HG02840 (cell line): ENCODE results near the gene ACTG1.

ENCODE experiments used
- ATAC-seq: cut with Tn5 transposase; IDR thresholded peaks from one replicate; pipeline ENCODE4 v1.9.1; 2021; ENCODE audit warnings: mild to moderate bottlenecking, moderate library complexity, moderate number of reproducible peaks; ENCODE audit not compliant: unreplicated experiment, low FRiP score

The ACTG1 gene

DNA sequence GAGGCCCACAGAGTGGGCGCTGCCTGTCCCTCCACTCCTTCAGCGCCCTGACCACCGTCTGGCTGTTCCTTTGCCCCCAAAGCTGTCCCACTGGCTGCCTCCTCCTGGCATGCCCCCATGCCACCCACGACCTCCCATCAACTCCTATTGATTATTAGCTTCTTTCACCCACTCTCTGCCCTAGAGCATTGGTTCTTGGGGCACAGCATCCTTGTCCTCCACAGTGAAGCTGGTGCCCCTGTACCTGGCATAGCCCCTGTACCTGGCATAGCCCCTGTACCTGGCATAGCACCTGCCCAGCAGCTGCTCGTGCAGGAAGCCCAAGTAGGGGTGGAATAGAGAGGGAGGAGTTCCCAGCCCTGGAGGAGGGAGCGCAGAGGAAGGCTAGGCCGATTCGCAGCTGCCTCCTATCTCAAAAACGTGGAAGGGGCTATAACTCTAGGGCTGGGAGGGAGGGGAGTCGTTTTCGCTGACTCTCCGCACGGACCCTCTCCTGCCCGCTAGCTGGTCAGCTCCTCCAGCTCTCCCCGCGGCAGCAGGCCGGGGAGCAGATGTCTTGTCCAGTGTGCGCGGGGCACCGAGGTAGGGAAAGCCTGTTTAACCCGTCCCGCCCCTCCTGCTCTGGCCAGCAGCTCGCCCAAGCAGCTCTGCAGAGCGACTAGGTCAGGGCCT lies 5.7 kb upstream of the ACTG1 start:
- no peak for ATAC-seq

DNA sequence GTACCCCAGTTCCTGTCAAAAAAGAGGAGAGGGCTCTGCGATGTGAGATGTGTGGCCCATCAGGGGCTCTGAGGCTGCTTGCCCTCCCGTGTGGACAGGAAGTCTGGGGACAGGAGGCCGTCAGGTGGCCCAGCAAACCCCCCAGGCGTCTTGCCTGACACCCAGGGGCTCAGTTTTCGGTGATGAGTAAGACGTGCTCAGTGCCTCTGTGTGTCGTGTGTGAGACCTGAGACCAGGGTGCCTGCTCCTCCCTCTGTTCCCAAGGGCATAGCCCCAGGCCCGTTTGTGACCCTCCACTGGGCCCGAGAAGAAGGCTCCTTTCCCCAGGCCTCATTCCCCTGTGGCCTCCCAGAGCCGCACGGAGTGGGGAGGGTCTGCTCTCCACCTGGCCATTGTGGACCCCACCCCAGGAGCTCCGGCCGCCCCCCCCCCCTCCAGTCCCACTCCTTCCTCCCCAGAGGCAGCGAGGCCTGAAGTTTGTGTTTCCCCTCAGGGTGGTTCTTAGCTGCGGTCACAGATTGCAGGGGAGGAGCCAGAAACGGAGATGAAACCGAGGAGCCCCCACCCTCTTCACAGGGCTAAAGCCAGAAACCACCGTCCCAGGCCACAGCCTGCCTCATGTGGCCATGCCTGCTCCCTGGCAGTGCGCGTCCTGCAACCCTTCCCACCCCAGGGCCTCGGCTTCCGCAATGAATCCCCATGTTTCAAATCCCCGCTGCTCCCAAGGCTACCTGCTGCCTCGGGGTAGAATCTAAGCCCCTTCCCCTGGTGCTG lies 4.9 kb upstream of the ACTG1 start:
- no peak for ATAC-seq

DNA sequence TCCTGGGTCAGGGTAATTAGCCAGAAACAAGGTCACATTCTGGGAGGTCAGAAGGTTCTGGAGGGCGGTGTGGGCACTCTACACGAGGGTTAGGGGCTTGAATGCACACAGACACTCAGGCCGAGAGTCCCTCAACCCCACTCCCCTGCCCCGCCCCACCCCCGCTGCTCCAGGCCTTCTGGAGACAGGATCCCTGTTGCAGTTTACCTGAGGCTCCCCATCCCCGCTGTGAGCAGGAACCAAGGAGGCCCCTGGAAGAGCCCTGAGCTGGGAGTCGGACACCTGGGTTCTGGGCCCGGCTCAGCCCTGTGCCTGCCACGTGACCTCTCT lies 4.4 kb upstream of the ACTG1 start:
- no peak for ATAC-seq

DNA sequence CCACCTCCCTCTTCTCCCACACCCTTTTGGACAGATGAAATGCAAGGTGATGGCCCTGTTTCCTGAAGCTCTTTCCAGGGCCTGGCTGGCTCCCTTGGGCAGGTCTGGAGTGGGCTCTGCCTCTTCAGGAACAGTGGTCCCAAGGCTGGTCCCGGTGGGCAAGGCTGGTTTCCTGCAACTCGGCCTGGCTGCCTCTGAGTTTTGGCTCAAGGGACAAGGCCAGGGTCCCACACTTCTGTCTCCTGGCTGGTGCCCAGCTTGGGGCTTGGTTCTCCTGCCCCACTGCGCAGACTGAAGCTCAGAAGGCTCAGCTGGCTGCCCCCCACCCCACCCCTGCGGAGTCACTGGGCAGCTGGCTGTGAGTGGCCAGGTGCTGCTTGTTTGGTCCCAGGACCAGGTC lies 3.8 kb upstream of the ACTG1 start:
- ATAC-seq: no peak

DNA sequence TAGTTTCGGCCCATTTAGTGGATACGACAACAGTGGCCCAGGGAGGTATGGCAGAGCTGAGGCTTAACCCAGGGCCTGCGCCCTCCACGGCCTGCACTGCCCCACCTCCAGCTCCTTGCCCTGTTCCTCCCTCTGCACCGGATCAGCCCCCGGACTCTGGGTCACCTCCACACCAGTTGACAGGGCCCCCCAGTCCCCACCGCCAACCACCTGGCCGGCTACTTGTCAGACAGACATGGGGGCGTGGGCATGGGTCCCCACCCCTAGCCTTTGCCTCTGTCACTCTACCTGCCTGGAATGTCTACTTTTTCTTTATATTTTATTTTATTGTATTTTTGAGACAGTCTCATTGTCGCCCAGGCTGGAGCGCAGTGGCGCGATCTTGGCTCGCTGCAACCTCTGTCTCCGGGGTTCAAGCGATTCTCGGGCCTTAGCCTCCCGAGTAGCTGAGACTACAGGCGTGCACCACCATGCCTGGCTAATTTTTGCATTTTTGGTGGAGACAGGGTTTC lies 3.0 kb upstream of the ACTG1 start:
- no peak for ATAC-seq

DNA sequence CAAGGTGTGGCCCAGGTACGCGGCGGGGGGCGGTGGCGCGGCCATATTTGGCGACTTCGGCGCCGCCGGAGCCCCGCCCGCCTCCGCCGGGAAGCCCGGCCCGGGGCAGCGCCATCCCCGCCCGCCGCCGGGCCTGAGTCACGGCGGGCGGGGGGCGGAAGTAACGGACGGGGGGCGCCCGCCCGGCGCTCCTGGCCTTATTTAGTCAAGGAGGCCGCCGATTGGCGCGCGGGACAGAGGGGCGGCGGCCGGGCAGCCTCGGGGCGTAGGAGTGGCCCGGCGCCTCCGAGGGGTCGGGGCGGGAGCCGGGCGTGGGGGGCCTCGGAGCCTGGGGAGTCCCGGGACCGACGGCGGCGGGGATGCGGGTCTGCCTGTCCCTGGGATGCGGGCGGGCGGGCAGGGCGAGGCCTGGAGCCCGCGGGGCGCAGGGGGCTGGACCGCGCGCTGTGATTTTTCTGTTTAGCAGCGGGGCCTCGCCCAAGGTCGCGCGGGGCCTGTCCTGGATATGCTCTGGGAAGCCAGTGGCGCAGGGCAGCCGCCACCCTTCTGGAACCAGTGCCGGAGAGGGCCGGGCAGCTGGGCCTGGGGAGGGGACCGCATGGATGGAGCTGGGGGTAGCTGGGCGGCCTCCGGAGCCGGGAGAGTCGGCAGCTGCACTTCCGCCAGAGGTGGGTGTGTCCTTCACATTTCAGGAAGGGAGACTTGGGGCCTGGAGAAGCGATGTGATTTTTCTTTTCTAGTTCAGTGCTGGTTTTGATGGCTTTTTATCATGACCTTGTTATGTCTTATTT lies 2.3 kb upstream of the ACTG1 start:
- no peak for ATAC-seq

- ATAC-seq: no peak
Measured at GRCh38 chr17:81514489-81514738, 1.8 kb upstream of the ACTG1 start.

GRCh38 chr17:81513753-81514488 lies 1.3 kb upstream of the ACTG1 start:
- ATAC-seq: no peak

DNA sequence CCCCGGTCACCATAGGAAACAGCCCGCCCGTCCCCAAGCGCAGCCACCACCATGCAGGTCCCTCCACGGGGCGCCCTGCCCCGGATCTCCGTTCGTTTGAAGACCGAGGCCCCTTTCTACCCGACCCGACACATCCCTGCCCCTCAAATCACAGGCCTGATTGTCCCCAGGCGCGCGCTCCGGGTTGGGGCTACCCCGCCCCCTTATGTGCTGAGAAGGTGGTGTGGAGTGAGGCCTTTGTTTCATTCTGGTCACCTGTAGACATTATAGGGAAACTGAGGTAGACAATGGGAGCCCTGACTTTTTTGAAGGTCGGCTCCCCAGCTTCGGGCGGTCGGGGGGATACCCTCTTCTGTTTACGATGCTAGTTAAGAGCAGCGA lies 763 bp upstream of the ACTG1 start:
- no peak for ATAC-seq

GRCh38 chr17:81511804-81512561 lies 616 bp downstream of the ACTG1 start:
- ATAC-seq: no peak

GRCh38 chr17:81511554-81511803 lies 1.1 kb downstream of the ACTG1 start:
- no peak for ATAC-seq

DNA sequence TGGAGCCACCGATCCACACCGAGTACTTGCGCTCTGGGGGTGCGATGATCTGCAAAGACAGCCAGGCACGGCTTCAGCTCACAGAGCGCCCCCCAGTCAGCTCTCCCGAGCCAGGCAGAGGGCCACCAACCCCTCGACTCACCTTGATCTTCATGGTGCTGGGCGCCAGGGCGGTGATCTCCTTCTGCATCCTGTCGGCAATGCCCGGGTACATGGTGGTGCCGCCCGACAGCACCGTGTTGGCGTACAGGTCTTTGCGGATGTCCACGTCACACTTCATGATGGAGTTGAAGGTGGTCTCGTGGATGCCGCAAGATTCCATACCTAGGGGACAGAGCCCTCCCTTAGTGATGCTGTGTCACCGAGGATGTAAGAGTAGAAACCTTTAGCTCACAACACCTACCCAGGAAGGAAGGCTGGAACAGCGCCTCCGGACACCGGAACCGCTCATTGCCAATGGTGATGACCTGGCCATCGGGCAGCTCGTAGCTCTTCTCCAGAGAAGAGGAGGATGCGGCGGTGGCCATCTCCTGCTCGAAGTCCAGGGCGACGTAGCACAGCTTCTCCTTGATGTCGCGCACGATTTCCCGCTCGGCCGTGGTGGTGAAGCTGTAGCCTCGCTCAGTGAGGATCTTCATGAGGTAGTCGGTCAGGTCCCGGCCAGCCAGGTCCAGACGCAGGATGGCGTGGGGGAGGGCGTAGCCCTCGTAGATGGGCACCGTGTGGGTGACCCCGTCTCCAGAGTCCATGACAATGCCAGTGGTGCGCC lies 1.6 kb downstream of the ACTG1 start:
- no peak for ATAC-seq

DNA sequence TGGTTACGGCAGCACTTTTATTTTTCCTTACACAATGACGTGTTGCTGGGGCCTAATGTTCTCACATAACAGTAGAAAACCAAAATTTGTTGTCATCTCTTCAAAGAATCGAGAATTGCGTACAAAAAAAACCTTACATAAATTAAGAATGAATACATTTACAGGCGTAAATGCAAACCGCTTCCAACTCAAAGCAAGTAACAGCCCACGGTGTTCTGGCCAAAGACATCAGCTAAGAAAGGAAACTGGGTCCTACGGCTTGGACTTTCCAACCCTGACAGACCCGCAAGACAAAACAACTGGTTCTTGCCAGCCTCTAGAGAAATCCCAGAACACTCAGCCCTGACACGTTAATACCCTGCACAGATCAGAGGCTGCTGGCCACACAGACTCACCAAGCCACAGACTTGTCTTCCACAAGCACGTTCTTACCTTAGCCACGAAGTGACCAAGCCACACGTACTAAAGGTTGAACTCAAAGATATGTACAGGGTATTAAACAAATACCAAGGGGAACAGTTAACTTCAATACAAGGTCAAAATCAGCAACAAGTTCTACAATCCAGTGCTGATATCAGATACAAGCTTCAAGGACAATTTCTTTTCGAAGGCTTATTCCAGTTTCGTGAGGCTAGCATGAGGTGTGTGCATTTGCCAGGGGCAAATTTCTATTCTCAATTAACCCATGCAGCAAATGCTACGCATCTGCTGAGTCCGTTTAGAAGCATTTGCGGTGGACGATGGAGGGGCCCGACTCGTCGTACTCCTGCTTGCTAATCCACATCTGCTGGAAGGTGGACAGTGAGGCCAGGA lies 2.4 kb downstream of the ACTG1 start:
- no peak for ATAC-seq

DNA sequence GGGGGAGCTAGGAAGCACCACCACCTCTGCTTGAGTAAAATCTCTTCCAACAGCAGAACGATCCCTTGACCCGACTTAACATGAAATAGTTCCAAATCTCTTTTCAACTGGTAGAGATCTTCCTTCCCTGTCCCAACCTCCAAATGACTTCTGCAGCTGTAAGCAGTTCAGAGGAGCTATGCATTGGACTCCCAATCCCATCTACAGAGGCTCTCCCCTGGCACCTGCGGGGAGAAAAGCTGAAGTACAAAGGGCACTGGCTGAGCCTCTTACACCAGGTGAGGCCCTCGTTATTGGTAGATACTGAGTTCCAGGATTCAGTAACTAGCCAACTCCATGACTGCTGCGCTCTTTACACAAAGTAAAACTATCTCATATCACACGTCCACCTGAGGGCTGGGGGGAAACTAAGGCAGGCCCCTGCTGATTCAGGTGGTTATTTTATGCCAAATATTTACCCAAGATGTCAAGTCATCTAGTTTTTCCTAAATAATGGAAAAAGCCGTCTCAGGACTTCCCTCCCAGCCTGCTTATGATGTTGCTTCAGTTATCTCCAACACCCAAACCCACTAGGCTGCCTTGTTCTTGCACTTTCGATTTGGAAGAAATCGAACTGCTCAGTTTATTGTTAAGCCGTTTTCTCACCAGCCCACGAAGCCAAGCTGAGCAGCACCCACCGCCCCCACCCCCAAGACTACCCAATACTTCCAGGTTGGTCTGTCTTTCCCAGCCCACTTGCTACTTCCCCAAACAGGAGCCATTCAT lies 3.2 kb downstream of the ACTG1 start:
- no peak for ATAC-seq

GRCh38 chr17:81508639-81509206 lies 3.9 kb downstream of the ACTG1 start:
- ATAC-seq: no peak

DNA sequence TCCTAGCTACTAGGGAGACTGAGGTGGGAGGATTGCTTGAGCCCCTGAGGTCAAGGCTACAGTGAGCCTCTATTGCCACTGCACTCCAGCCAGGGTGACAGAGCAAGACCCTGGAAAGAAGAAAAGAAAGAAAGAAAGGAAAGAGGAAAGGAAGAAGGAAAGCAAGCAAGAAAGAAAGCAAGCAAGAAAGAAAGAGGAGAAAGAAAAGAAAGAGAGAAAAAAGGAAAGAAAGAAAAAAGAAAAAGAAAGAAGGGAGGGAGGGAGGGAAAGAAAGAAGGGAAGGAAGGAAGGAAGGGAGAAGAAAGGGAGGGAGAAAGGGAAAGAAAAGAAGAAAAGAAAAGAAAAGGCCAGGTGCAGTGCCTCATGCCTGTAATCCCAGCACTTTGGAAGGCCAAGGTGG lies 9.0 kb downstream of the ACTG1 start:
- no peak for ATAC-seq

GRCh38 chr17:81502471-81503017 lies 10.1 kb downstream of the ACTG1 start:
- no peak for ATAC-seq

DNA sequence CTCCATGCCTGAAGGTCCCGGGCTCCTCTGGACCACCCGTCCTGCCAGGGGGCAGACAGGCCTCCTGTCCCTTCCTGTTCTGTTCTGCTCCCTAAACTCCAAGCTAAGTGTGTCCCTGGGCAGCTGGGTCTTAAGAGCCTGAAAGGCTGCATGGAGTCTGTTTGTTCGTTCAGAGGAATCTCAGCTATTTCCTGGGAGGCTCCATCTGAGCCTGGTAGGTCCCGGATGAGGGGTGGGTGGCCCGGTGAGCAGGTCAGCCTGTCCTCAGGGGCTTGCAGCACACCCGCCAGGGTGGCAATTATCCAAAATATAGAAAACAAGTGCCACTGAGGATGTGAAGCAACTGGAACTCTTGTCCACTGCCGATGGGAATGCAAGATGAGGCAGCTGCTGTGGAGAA lies 12.6 kb downstream of the ACTG1 start:
- no peak for ATAC-seq
